HCT116 (cell line): ENCODE results near the gene SLC16A10. TPM values are rescaled to one million over a fixed set of nuclear protein-coding genes. Genes with fewer than 3 reads are reported as not detected.

Source experiments
- ATAC-seq: fragments of 200-7000 bp; cut with Tn5 transposase; 2 replicates; pipeline ENCODE4 v1.9.1; 2020; ENCODE audit warnings: mild to moderate bottlenecking, moderate library complexity
- BruUV-seq: library from RNA; stranded (reverse); fragments of 400-500 nt; replicated peaks from 2 replicates; lab custom pipeline; 2021; lab: Mats Ljungman, UMichigan
- CTCF ChIA-PET: fragments of 300-600 bp; sonication (Branson Sonifier 250); formaldehyde crosslinking; loops from one replicate; lab custom pipeline; 2021; ENCODE audit warnings: antibody characterized with exemption; lab: Charles Lee
- POLR2A ChIA-PET: fragments of 300-600, 350-600 bp; sonication (Branson Sonifier 250); formaldehyde crosslinking; loops from one replicate; lab custom pipeline; 2021; ENCODE audit warnings: antibody characterized with exemption; lab: Charles Lee
- RAD21 ChIA-PET, 2 experiments: fragments of 300-600 bp; sonication (Branson Sonifier 250); formaldehyde crosslinking; loops; one replicate each; lab custom pipeline; 2023; ENCODE audit warnings: low total read pairs in 2 of 2; ENCODE audit not compliant: uncharacterized antibody in 2 of 2, unreplicated experiment in 2 of 2, low non-redundant PET in 1 of 2; lab: Charles Lee
- DNase-seq: peaks from one replicate; pipeline ENCODE4 v3.0.0-alpha.2; 2010; ENCODE audit warnings: low read depth, low spot score
- H2AFZ ChIP-seq: fragments of 200-600 bp; shearing (Covaris generic), sonication (generic); 2 replicates; pipeline ENCODE4 v1.6.1; 2017; ENCODE audit warnings: low read depth, mixed run types, mixed read lengths, antibody characterized with exemption, low read length; ENCODE audit not compliant: poor library complexity, severe bottlenecking
- H3K27ac ChIP-seq: 2 replicates; pipeline ENCODE4 v1.5.1; 2012; ENCODE audit warnings: low read depth, low read length
- H3K27me3 ChIP-seq: fragments of 200-600 bp; sonication (generic); 2 replicates; pipeline ENCODE4 v1.6.1; 2016; ENCODE audit warnings: mixed run types, low read length, mixed read lengths; ENCODE audit not compliant: insufficient read depth
- H3K36me3 ChIP-seq, 2 experiments: fragments of 200-500 bp in 1 of 2; fragments of 200-600 bp in 1 of 2; sonication (Bioruptor generic) in 1 of 2; sonication (generic) in 1 of 2; 2 replicates each; pipeline versions ENCODE4 v1.5.1 to v1.6.1; 2014 to 2016; ENCODE audit warnings: low read length in 2 of 2, inconsistent platforms in 1 of 2, mixed read lengths in 1 of 2, mixed run types in 1 of 2; ENCODE audit not compliant: insufficient read depth in 2 of 2, control insufficient read depth in 1 of 2
- H3K4me1 ChIP-seq, 2 experiments: fragments of 200-600 bp in 1 of 2; sonication (generic) in 1 of 2; 2 replicates each; pipeline versions ENCODE4 v1.5.1 to v1.6.1; 2012 to 2017; ENCODE audit warnings: low read length in 2 of 2, inconsistent platforms in 1 of 2, mild to moderate bottlenecking in 1 of 2, mixed read lengths in 1 of 2, mixed run types in 1 of 2, moderate library complexity in 1 of 2; ENCODE audit not compliant: insufficient read depth in 2 of 2, control insufficient read depth in 1 of 2
- H3K4me2 ChIP-seq: fragments of 200-600 bp; sonication (generic); 2 replicates; pipeline ENCODE4 v1.6.1; 2017; ENCODE audit warnings: mixed run types, low read length, mixed read lengths
- H3K4me3 ChIP-seq, 2 experiments: fragments of 200-600 bp in 1 of 2; sonication (generic) in 1 of 2; replicated peaks in 1 of 2; 2 replicates each; pipeline ENCODE4 v1.5.1; 2011 to 2016; ENCODE audit warnings: low read length in 2 of 2, control low read depth in 1 of 2, low read depth in 1 of 2, mild to moderate bottlenecking in 1 of 2, mixed read lengths in 1 of 2, mixed run types in 1 of 2
- H3K79me2 ChIP-seq: fragments of 200-600 bp; sonication (generic); 2 replicates; pipeline ENCODE4 v1.6.1; 2017; ENCODE audit warnings: mild to moderate bottlenecking, mixed run types, low read length, moderate library complexity, mixed read lengths; ENCODE audit not compliant: insufficient read depth
- H3K9ac ChIP-seq: fragments of 200-600 bp; sonication (generic); 2 replicates; pipeline ENCODE4 v1.6.1; 2016; ENCODE audit warnings: low read length, mixed read lengths
- H3K9me2 ChIP-seq: fragments of 200-600 bp; sonication (generic), shearing (Covaris generic); 2 replicates; pipeline ENCODE4 v1.6.1; 2017; ENCODE audit warnings: mixed run types, mild to moderate bottlenecking, moderate library complexity; ENCODE audit not compliant: insufficient read depth
- H3K9me3 ChIP-seq, 2 experiments: fragments of 200-500 bp in 1 of 2; fragments of 200-600 bp in 1 of 2; sonication (Bioruptor generic) in 1 of 2; sonication (generic) in 1 of 2; 2 replicates each; pipeline ENCODE4 v1.6.1; 2014 to 2017; ENCODE audit warnings: low read length in 2 of 2, mixed read lengths in 2 of 2, inconsistent platforms in 1 of 2, low read depth in 1 of 2, mild to moderate bottlenecking in 1 of 2, mixed run types in 1 of 2, moderate library complexity in 1 of 2; ENCODE audit not compliant: control insufficient read depth in 1 of 2, insufficient read depth in 1 of 2
- H4K20me1 ChIP-seq: fragments of 200-600 bp; sonication (generic), shearing (Covaris generic); 2 replicates; pipeline ENCODE4 v1.6.1; 2017; ENCODE audit warnings: mixed run types, mild to moderate bottlenecking, moderate library complexity; ENCODE audit not compliant: insufficient read depth
- CBX3 ChIP-seq: IDR thresholded peaks from 2 replicates; pipeline ENCODE4 v1.6.1; 2012; ENCODE audit warnings: low read depth
- CEBPB ChIP-seq: IDR thresholded peaks from 2 replicates; pipeline ENCODE4 v1.6.1; 2012; ENCODE audit warnings: low read depth
- EGR1 ChIP-seq: IDR thresholded peaks from 2 replicates; pipeline ENCODE4 v1.6.1; 2012; ENCODE audit warnings: low read depth
- ELF1 ChIP-seq: IDR thresholded peaks from 2 replicates; pipeline ENCODE4 v1.6.1; 2012; ENCODE audit warnings: low read depth, borderline replicate concordance
- EZH2 ChIP-seq: fragments of 200-600 bp; sonication (generic); IDR thresholded peaks from 2 replicates; pipeline ENCODE4 v1.6.1; 2017; ENCODE audit warnings: antibody characterized with exemption, mixed run types
- EZH2phosphoT487 ChIP-seq: fragments of 200-600 bp; IDR thresholded peaks from 2 replicates; pipeline ENCODE4 v1.6.1; 2018; ENCODE audit warnings: antibody characterized with exemption, borderline replicate concordance
- FOSL1 ChIP-seq: IDR thresholded peaks from 2 replicates; pipeline ENCODE4 v1.6.1; 2012; ENCODE audit warnings: low read depth
- JUND ChIP-seq: IDR thresholded peaks from 2 replicates; pipeline ENCODE4 v1.6.1; 2012
- POLR2A ChIP-seq: IDR thresholded peaks from 2 replicates; pipeline ENCODE4 v1.7.0; 2011; ENCODE audit warnings: borderline replicate concordance; ENCODE audit not compliant: insufficient read depth, insufficient read length; ENCODE audit errors: extremely low read depth
- POLR2AphosphoS5 ChIP-seq: IDR thresholded peaks from 2 replicates; pipeline ENCODE4 v1.6.1; 2011; ENCODE audit warnings: mild to moderate bottlenecking, low read depth, low read length, moderate library complexity
- RAD21 ChIP-seq: IDR thresholded peaks from 2 replicates; pipeline ENCODE4 v1.6.1; 2012; ENCODE audit warnings: low read depth, mild to moderate bottlenecking
- SIN3A ChIP-seq: IDR thresholded peaks from 2 replicates; pipeline ENCODE4 v1.6.1; 2012; ENCODE audit warnings: low read depth
- SP1 ChIP-seq: IDR thresholded peaks from 2 replicates; pipeline ENCODE4 v1.6.1; 2012; ENCODE audit warnings: low read depth
- SRF ChIP-seq: IDR thresholded peaks from 2 replicates; pipeline ENCODE4 v1.6.1; 2012; ENCODE audit warnings: low read depth
- TCF7L2 ChIP-seq: IDR thresholded peaks from 2 replicates; pipeline ENCODE4 v1.7.0; 2011; ENCODE audit warnings: borderline replicate concordance, inconsistent platforms; ENCODE audit not compliant: insufficient read depth, insufficient read length; ENCODE audit errors: extremely low read depth
- ZFX ChIP-seq: fragments of 450-650 bp; IDR thresholded peaks from 2 replicates; pipeline ENCODE4 v1.6.1; 2017
- ZNF274 ChIP-seq: fragments of 200-500 bp; sonication (Bioruptor generic); IDR thresholded peaks from 2 replicates; pipeline ENCODE4 v1.6.1; 2014; ENCODE audit warnings: mild to moderate bottlenecking, low read depth, low read length, inconsistent platforms
- intact Hi-C: fragments of 100-400 bp; cut with micrococcal nuclease; formaldehyde crosslinking; loops from 2 replicates; pipeline ENCODE4 v1.10.0; 2022
- total RNA-seq: library from RNA; stranded (reverse); gene quantifications from one replicate; pipeline ENCODE4 v1.2.1, GENCODE V29; 2021; ENCODE audit not compliant: unreplicated experiment
- TF ChIP-seq, protein P1 (sequence below): IDR thresholded peaks from 2 replicates; pipeline ENCODE4 v1.6.1; 2012; ENCODE audit warnings: low read depth
- TF ChIP-seq, protein P2 (sequence below), 3 experiments: fragments of 200-600 bp in 1 of 3; sonication (generic) in 1 of 3; IDR thresholded peaks in 2 of 3; conservative IDR thresholded peaks in 1 of 3; 2 replicates each; pipeline ENCODE4 v1.5.1; 2012 to 2017; ENCODE audit warnings: low read depth in 2 of 3, low read length in 2 of 3, antibody characterized with exemption in 1 of 3, borderline replicate concordance in 1 of 3, control low read depth in 1 of 3, mild to moderate bottlenecking in 1 of 3, mixed read lengths in 1 of 3, mixed run types in 1 of 3, moderate library complexity in 1 of 3; ENCODE audit not compliant: insufficient read depth in 1 of 3
- TF ChIP-seq, protein P3 (sequence below): IDR thresholded peaks from 2 replicates; pipeline ENCODE4 v1.6.1; 2011; ENCODE audit warnings: mild to moderate bottlenecking, low read length, moderate library complexity; ENCODE audit not compliant: insufficient replicate concordance; ENCODE audit errors: extremely low read depth

Gene SLC16A10
- total RNA-seq, 1 experiment from 2014 or later = 8.3 TPM

DNA sequence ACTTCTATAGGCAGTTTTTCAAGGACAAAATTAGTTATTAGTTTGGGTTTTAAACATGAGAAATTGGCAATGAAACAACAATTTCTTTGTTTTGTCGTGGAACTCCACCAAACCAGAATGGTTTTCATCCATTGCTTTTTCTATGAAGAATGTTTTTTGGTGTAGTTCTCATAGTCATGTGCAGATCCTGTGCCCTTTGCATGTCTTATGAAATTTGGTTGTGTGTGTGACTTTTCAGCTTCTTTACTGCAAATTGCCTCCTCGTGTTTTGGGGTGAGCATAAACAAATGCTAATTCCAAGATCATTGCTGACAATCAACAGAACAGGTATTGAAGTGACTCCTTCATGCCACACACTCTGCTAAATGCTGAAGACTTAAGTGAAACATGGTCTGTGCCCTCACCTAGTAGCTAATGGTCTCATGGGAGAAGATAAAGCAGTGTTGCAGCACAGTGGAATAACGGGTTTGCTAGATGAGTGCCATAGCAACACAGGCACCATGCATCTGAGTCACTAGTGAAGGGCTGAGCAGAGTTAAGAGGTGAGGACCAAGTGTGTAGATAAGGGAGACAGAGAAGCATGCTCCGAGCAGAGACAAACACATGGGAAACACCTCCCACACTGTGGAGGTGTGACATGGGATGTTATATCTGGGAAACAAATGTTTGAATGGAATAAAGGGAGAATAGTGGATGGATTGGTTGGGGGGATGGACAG is 120.0 kb downstream of the SLC16A10 start:
- no peaks in the 10 kb centered on the region for H3K36me3 ChIP-seq
- BruUV-seq = no TSS peak
- no peak overlapping the region for H3K9ac ChIP-seq
- H3K4me3 ChIP-seq = no peak overlapping the region
- no peaks in the 10 kb centered on the region for H3K27me3 ChIP-seq
- TF ChIP-seq SRF = no peak
- TF ChIP-seq EZH2 = no peak
- TF ChIP-seq ZNF274 = no peak
- no peak for TF ChIP-seq FOSL1
- TF ChIP-seq POLR2AphosphoS5 = no peak
- no peak for TF ChIP-seq SP1
- TF ChIP-seq POLR2A = no peak
- no peak for TF ChIP-seq ELF1
- TF ChIP-seq SIN3A = no peak
- no peak for TF ChIP-seq JUND
- TF ChIP-seq CEBPB = no peak
- TF ChIP-seq CBX3 = no peak
- TF ChIP-seq, protein P1, sequence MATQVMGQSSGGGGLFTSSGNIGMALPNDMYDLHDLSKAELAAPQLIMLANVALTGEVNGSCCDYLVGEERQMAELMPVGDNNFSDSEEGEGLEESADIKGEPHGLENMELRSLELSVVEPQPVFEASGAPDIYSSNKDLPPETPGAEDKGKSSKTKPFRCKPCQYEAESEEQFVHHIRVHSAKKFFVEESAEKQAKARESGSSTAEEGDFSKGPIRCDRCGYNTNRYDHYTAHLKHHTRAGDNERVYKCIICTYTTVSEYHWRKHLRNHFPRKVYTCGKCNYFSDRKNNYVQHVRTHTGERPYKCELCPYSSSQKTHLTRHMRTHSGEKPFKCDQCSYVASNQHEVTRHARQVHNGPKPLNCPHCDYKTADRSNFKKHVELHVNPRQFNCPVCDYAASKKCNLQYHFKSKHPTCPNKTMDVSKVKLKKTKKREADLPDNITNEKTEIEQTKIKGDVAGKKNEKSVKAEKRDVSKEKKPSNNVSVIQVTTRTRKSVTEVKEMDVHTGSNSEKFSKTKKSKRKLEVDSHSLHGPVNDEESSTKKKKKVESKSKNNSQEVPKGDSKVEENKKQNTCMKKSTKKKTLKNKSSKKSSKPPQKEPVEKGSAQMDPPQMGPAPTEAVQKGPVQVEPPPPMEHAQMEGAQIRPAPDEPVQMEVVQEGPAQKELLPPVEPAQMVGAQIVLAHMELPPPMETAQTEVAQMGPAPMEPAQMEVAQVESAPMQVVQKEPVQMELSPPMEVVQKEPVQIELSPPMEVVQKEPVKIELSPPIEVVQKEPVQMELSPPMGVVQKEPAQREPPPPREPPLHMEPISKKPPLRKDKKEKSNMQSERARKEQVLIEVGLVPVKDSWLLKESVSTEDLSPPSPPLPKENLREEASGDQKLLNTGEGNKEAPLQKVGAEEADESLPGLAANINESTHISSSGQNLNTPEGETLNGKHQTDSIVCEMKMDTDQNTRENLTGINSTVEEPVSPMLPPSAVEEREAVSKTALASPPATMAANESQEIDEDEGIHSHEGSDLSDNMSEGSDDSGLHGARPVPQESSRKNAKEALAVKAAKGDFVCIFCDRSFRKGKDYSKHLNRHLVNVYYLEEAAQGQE = no peak
- no peak for TF ChIP-seq ZFX
- TF ChIP-seq TCF7L2 = no peak
- TF ChIP-seq, protein P2, sequence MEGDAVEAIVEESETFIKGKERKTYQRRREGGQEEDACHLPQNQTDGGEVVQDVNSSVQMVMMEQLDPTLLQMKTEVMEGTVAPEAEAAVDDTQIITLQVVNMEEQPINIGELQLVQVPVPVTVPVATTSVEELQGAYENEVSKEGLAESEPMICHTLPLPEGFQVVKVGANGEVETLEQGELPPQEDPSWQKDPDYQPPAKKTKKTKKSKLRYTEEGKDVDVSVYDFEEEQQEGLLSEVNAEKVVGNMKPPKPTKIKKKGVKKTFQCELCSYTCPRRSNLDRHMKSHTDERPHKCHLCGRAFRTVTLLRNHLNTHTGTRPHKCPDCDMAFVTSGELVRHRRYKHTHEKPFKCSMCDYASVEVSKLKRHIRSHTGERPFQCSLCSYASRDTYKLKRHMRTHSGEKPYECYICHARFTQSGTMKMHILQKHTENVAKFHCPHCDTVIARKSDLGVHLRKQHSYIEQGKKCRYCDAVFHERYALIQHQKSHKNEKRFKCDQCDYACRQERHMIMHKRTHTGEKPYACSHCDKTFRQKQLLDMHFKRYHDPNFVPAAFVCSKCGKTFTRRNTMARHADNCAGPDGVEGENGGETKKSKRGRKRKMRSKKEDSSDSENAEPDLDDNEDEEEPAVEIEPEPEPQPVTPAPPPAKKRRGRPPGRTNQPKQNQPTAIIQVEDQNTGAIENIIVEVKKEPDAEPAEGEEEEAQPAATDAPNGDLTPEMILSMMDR (IDR thresholded peaks at IDR 0.05 in 2 of 3, conservative IDR thresholded peaks at IDR 0.05 in 1 of 3; ENCODE audit: borderline replicate concordance in 1 of 3, insufficient read depth in 1 of 3, low read depth in 2 of 3, low read length in 2 of 3) = no peak
- TF ChIP-seq RAD21 = no peak
- TF ChIP-seq EGR1 = no peak
- no peak for TF ChIP-seq EZH2phosphoT487
- TF ChIP-seq, protein P3, sequence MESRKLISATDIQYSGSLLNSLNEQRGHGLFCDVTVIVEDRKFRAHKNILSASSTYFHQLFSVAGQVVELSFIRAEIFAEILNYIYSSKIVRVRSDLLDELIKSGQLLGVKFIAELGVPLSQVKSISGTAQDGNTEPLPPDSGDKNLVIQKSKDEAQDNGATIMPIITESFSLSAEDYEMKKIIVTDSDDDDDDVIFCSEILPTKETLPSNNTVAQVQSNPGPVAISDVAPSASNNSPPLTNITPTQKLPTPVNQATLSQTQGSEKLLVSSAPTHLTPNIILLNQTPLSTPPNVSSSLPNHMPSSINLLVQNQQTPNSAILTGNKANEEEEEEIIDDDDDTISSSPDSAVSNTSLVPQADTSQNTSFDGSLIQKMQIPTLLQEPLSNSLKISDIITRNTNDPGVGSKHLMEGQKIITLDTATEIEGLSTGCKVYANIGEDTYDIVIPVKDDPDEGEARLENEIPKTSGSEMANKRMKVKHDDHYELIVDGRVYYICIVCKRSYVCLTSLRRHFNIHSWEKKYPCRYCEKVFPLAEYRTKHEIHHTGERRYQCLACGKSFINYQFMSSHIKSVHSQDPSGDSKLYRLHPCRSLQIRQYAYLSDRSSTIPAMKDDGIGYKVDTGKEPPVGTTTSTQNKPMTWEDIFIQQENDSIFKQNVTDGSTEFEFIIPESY = no peak
- no peaks in the 10 kb centered on the region for H3K79me2 ChIP-seq
- no peaks in the 10 kb centered on the region for H4K20me1 ChIP-seq
- RAD21 ChIA-PET = no interaction called here
- H3K27ac ChIP-seq = no peak overlapping the region
- no peak for DNase-seq
- POLR2A ChIA-PET = no interaction called here
- H3K9me2 ChIP-seq = no peaks in the 10 kb centered on the region
- intact Hi-C loops = no loop called here
- H3K4me2 ChIP-seq = no peak overlapping the region
- CTCF ChIA-PET = interaction anchor here (0.5 to 1.0 kb wide), 2 partner anchors 49 to 196 kb away, joined by 3 read pairs; no protein-coding TSS in a partner anchor
- ATAC-seq = no peak
- H2AFZ ChIP-seq = no peak overlapping the region
- no peaks in the 10 kb centered on the region for H3K9me3 ChIP-seq
- H3K4me1 ChIP-seq = no peaks in the 10 kb centered on the region
